H9 (cell line): ENCODE measurements around the gene COL23A1. TPM values are rescaled to one million over a fixed set of nuclear protein-coding genes. Genes with fewer than 3 reads are reported as not detected.

Experiments
- DNase-seq: peaks from one replicate; pipeline ENCODE4 v3.0.0-alpha.2; 2017
- H2AFZ ChIP-seq: one replicate; pipeline ENCODE4 v1.6.1; 2013; ENCODE audit warnings: mild to moderate bottlenecking, low read length, control low read depth, moderate library complexity
- H2AK5ac ChIP-seq: 2 replicates; pipeline ENCODE4 v1.6.1; 2013; ENCODE audit warnings: low read length, control low read depth, mixed read lengths; ENCODE audit not compliant: insufficient read length
- H2BK120ac ChIP-seq: one replicate; pipeline ENCODE4 v1.6.1; 2013; ENCODE audit warnings: low read depth, mild to moderate bottlenecking, low read length, control low read depth, inconsistent platforms; ENCODE audit not compliant: poor library complexity, severe bottlenecking
- H2BK12ac ChIP-seq: 2 replicates; pipeline ENCODE4 v1.6.1; 2013; ENCODE audit warnings: low read length, control low read depth, mixed read lengths, low read depth; ENCODE audit not compliant: insufficient read length
- H2BK15ac ChIP-seq: 2 replicates; pipeline ENCODE4 v1.6.1; 2013; ENCODE audit warnings: low read depth, low read length, control low read depth
- H2BK20ac ChIP-seq: one replicate; pipeline ENCODE4 v1.6.1; 2013; ENCODE audit warnings: low read depth, mild to moderate bottlenecking, low read length, control low read depth, inconsistent platforms; ENCODE audit not compliant: poor library complexity, severe bottlenecking
- H2BK5ac ChIP-seq: 2 replicates; pipeline ENCODE4 v1.6.1; 2013; ENCODE audit warnings: low read length, control low read depth, mixed read lengths; ENCODE audit not compliant: insufficient read length
- H3K14ac ChIP-seq: 2 replicates; pipeline ENCODE4 v1.6.1; 2013; ENCODE audit warnings: low read length, control low read depth; ENCODE audit not compliant: insufficient read depth
- H3K18ac ChIP-seq: 2 replicates; pipeline ENCODE4 v1.6.1; 2013; ENCODE audit warnings: low read depth, mild to moderate bottlenecking, mixed read lengths, low read length, control low read depth; ENCODE audit not compliant: insufficient read length
- H3K23ac ChIP-seq: 2 replicates; pipeline ENCODE4 v1.6.1; 2013; ENCODE audit warnings: low read length, control low read depth, mixed read lengths, low read depth; ENCODE audit not compliant: insufficient read length
- H3K23me2 ChIP-seq: 2 replicates; pipeline ENCODE4 v1.6.1; 2013; ENCODE audit warnings: low read depth, mild to moderate bottlenecking, mixed read lengths, low read length, control low read depth; ENCODE audit not compliant: insufficient read length, poor library complexity, severe bottlenecking
- H3K27ac ChIP-seq: 2 replicates; pipeline ENCODE4 v1.5.1; 2013; ENCODE audit warnings: low read length, control low read depth, mixed read lengths, low read depth; ENCODE audit not compliant: insufficient read length
- H3K27me3 ChIP-seq: 2 replicates; pipeline ENCODE4 v1.6.1; 2013; ENCODE audit warnings: low read length, control low read depth, inconsistent platforms; ENCODE audit not compliant: insufficient read depth
- H3K4ac ChIP-seq: 2 replicates; pipeline ENCODE4 v1.6.1; 2013; ENCODE audit warnings: low read depth, mild to moderate bottlenecking, control low read depth, inconsistent platforms, low read length, moderate library complexity
- H3K4me1 ChIP-seq: 2 replicates; pipeline ENCODE4 v1.6.1; 2013; ENCODE audit warnings: low read length, control low read depth, inconsistent platforms; ENCODE audit not compliant: insufficient read depth
- H3K4me2 ChIP-seq: 2 replicates; pipeline ENCODE4 v1.6.1; 2013; ENCODE audit warnings: low read length, control low read depth, mixed read lengths; ENCODE audit not compliant: insufficient read length, insufficient read depth
- H3K56ac ChIP-seq: 2 replicates; pipeline ENCODE4 v1.6.1; 2013; ENCODE audit warnings: low read depth, mild to moderate bottlenecking, mixed read lengths, low read length, control low read depth; ENCODE audit not compliant: insufficient read length
- H3K79me1 ChIP-seq: 2 replicates; pipeline ENCODE4 v1.6.1; 2013; ENCODE audit warnings: low read depth, mild to moderate bottlenecking, moderate library complexity, low read length, control low read depth, inconsistent platforms; ENCODE audit not compliant: insufficient read depth, poor library complexity, severe bottlenecking
- H3K79me2 ChIP-seq: 2 replicates; pipeline ENCODE4 v1.6.1; 2013; ENCODE audit warnings: low read length, control low read depth, inconsistent platforms; ENCODE audit not compliant: insufficient read depth
- H3K9ac ChIP-seq: 2 replicates; pipeline ENCODE4 v1.6.1; 2013; ENCODE audit warnings: low read length, control low read depth, mixed read lengths; ENCODE audit not compliant: insufficient read length; ENCODE audit errors: extremely low read depth
- H3K9me3 ChIP-seq: one replicate; pipeline ENCODE4 v1.6.1; 2013; ENCODE audit warnings: low read depth, low read length, inconsistent platforms; ENCODE audit not compliant: control insufficient read depth
- H3T11ph ChIP-seq: one replicate; pipeline ENCODE4 v1.6.1; 2013; ENCODE audit warnings: mild to moderate bottlenecking, low read length, control low read depth, inconsistent platforms
- H4K20me1 ChIP-seq: one replicate; pipeline ENCODE4 v1.6.1; 2013; ENCODE audit not compliant: control insufficient read depth, insufficient read length, insufficient read depth
- H4K5ac ChIP-seq: 2 replicates; pipeline ENCODE4 v1.6.1; 2013; ENCODE audit warnings: low read depth, mild to moderate bottlenecking, mixed read lengths, low read length, control low read depth; ENCODE audit not compliant: insufficient read length
- H4K8ac ChIP-seq: replicated peaks from 2 replicates; pipeline ENCODE4 v1.6.1; 2013; ENCODE audit warnings: low read length, control low read depth, mixed read lengths, low read depth; ENCODE audit not compliant: insufficient read length
- H4K91ac ChIP-seq: 2 replicates; pipeline ENCODE4 v1.6.1; 2013; ENCODE audit warnings: low read depth, mild to moderate bottlenecking, moderate library complexity, mixed read lengths, low read length, control low read depth; ENCODE audit not compliant: insufficient read length
- H3K27ac Mint-ChIP-seq, 3 experiments: 2 replicates in 2 of 3; 3 replicates in 1 of 3; pipeline ENCODE4 v1.8.0; 2020 to 2021; ENCODE audit warnings: mixed read lengths in 3 of 3, mild to moderate bottlenecking in 1 of 3, moderate library complexity in 1 of 3
- H3K27me3 Mint-ChIP-seq: 2 replicates; pipeline ENCODE4 v1.8.0; 2021; ENCODE audit warnings: low read depth, mild to moderate bottlenecking, moderate library complexity, mixed read lengths
- H3K36me3 Mint-ChIP-seq, 3 experiments: 2 replicates in 2 of 3; 3 replicates in 1 of 3; pipeline ENCODE4 v1.8.0; 2020 to 2021; ENCODE audit warnings: low read depth in 3 of 3, mixed read lengths in 3 of 3; ENCODE audit not compliant: insufficient read depth in 1 of 3
- H3K4me1 Mint-ChIP-seq, 2 experiments: 2 replicates each; pipeline ENCODE4 v1.8.0; 2020; ENCODE audit warnings: mixed read lengths in 2 of 2
- H3K4me3 Mint-ChIP-seq, 2 experiments: 2 replicates in 1 of 2; 3 replicates in 1 of 2; pipeline ENCODE4 v1.8.0; 2020 to 2021; ENCODE audit warnings: mild to moderate bottlenecking in 2 of 2, mixed read lengths in 2 of 2, moderate library complexity in 1 of 2
- H3K9me3 Mint-ChIP-seq, 2 experiments: 2 replicates in 1 of 2; 3 replicates in 1 of 2; pipeline ENCODE4 v1.8.0; 2020; ENCODE audit warnings: mild to moderate bottlenecking in 2 of 2, mixed read lengths in 2 of 2, moderate library complexity in 1 of 2
- WGBS: extraction: QIAGEN DNeasy Blood & Tissue Kit; methylation state at CpG from one replicate; pipeline ENCODE4 v1.1.7; 2013; ENCODE audit warnings: missing lambda C conversion rate, low lambda C conversion rate, mixed read lengths; ENCODE audit not compliant: insufficient read length; ENCODE audit errors: extremely low coverage; 5-methylcytosine and 5-hydroxymethylcytosine counted together
- total RNA-seq: library from RNA; stranded (reverse); gene quantifications from 2 replicates; pipeline ENCODE4 v1.2.1, GENCODE V29; 2021
- TF ChIP-seq, protein P1 (sequence below): fragments of 200-600 bp; sonication (generic); conservative IDR thresholded peaks from 3 replicates; pipeline ENCODE4 v1.8.0; 2021; ENCODE audit warnings: antibody characterized with exemption, mild to moderate bottlenecking

COL23A1 gene
- total RNA-seq, 1 experiment from 2014 or later = 2.6 TPM

- H3K27ac Mint-ChIP-seq = peak overlapping the region in 1 of 3 experiments; percentile 66; a peak in 1 of 7 replicates
Measured at GRCh38 chr5:178473854-178474253, 116.3 kb downstream of the COL23A1 start.

More at GRCh38 chr5:178473854-178474253, 116.3 kb downstream of the COL23A1 start:
- DNase-seq = no peak
- no peak overlapping the region for H4K5ac ChIP-seq
- Mint-ChIP-seq H3K4me3 (no peak overlapping the region), H3K36me3 (peaks cover 0 to 14% (median 3%) of the 10 kb centered on the region in 3 experiments; a peak in 4 of 7 replicates), H3K4me1 (peaks cover 10 to 24% of the 10 kb centered on the region in 2 experiments), H3K9me3 (peaks cover 0 to 10% of the 10 kb centered on the region in 2 experiments; a peak in 4 of 5 replicates), H3K27me3 (no peaks in the 10 kb centered on the region)
- H2BK5ac ChIP-seq = no peak overlapping the region
- H3K9ac ChIP-seq = no peak overlapping the region
- H3T11ph ChIP-seq = no peak overlapping the region
- H3K18ac ChIP-seq = no peak overlapping the region
- H3K23me2 ChIP-seq = no peaks in the 10 kb centered on the region
- no peak overlapping the region for H3K4me2 ChIP-seq
- no peak overlapping the region for H4K91ac ChIP-seq
- no peaks in the 10 kb centered on the region for H4K20me1 ChIP-seq
- no peak overlapping the region for H2BK20ac ChIP-seq
- H3K14ac ChIP-seq = no peak overlapping the region
- H4K8ac ChIP-seq = no peak overlapping the region
- H2BK15ac ChIP-seq = no peak overlapping the region
- H3K4ac ChIP-seq = no peak overlapping the region
- H3K79me2 ChIP-seq = no peaks in the 10 kb centered on the region
- H2AFZ ChIP-seq = no peak overlapping the region
- H3K9me3 ChIP-seq = no peaks in the 10 kb centered on the region
- no peak overlapping the region for H2BK12ac ChIP-seq
- no peak overlapping the region for H3K23ac ChIP-seq
- no peaks in the 10 kb centered on the region for H3K4me1 ChIP-seq
- no peaks in the 10 kb centered on the region for H3K27me3 ChIP-seq
- H3K79me1 ChIP-seq = no peaks in the 10 kb centered on the region
- TF ChIP-seq, protein P1, sequence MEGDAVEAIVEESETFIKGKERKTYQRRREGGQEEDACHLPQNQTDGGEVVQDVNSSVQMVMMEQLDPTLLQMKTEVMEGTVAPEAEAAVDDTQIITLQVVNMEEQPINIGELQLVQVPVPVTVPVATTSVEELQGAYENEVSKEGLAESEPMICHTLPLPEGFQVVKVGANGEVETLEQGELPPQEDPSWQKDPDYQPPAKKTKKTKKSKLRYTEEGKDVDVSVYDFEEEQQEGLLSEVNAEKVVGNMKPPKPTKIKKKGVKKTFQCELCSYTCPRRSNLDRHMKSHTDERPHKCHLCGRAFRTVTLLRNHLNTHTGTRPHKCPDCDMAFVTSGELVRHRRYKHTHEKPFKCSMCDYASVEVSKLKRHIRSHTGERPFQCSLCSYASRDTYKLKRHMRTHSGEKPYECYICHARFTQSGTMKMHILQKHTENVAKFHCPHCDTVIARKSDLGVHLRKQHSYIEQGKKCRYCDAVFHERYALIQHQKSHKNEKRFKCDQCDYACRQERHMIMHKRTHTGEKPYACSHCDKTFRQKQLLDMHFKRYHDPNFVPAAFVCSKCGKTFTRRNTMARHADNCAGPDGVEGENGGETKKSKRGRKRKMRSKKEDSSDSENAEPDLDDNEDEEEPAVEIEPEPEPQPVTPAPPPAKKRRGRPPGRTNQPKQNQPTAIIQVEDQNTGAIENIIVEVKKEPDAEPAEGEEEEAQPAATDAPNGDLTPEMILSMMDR = no peak
- H2BK120ac ChIP-seq = no peak overlapping the region
- no peak overlapping the region for H3K27ac ChIP-seq
- no peak overlapping the region for H2AK5ac ChIP-seq
- WGBS = no CpG with 5 or more reads among the region's 7 CpGs
- no peak overlapping the region for H3K56ac ChIP-seq
